HEK293 (cell line): ENCODE data around the gene RBM26.

Source experiments
- CTCF ChIA-PET: fragments of 350-600 bp; formaldehyde crosslinking; extraction: SDS; loops from one replicate; lab custom pipeline; 2021; ENCODE audit warnings: antibody characterized with exemption; lab: Yijun Ruan, JAX
- POLR2A ChIA-PET: fragments of 300-600 bp; formaldehyde crosslinking; extraction: SDS; loops from one replicate; lab custom pipeline; 2020; ENCODE audit warnings: antibody characterized with exemption, inconsistent platforms; lab: Yijun Ruan, JAX
- H3K27ac ChIP-seq: fragments of 200-500 bp; sonication (Bioruptor generic); 2 replicates; pipeline ENCODE4 v1.5.1; 2014; ENCODE audit warnings: low read depth, low read length, control low read depth, inconsistent platforms; ENCODE audit errors: extremely low read depth
- H3K36me3 ChIP-seq, 2 experiments: fragments of 200-500 bp in 1 of 2; sonication (Bioruptor generic) in 1 of 2; 1 replicate in 1 of 2; 2 replicates in 1 of 2; pipeline ENCODE4 v1.5.1; 2014 to 2017; ENCODE audit warnings: inconsistent platforms in 2 of 2, low read length in 2 of 2; ENCODE audit not compliant: control insufficient read depth in 2 of 2, insufficient read depth in 1 of 2
- H3K4me1 ChIP-seq: fragments of 200-500 bp; sonication (Bioruptor generic); 2 replicates; pipeline ENCODE4 v1.5.1; 2014; ENCODE audit warnings: mild to moderate bottlenecking, low read length, inconsistent platforms; ENCODE audit not compliant: control insufficient read depth, insufficient read depth
- H3K4me3 ChIP-seq: 2 replicates; pipeline ENCODE4 v1.5.1; 2011; ENCODE audit warnings: low read depth, mild to moderate bottlenecking, control low read depth, low read length, moderate library complexity
- H3K9me3 ChIP-seq: fragments of 200-500 bp; sonication (Bioruptor generic); 2 replicates; pipeline ENCODE4 v1.5.1; 2014; ENCODE audit warnings: low read depth, low read length, inconsistent platforms; ENCODE audit not compliant: control insufficient read depth, insufficient read depth
- BCL6B ChIP-seq: fragments of 450-650 bp; formaldehyde crosslinking; IDR thresholded peaks from 2 replicates; pipeline ENCODE4 v1.5.1; 2017; ENCODE audit warnings: missing biosample characterization, missing genetic modification characterization
- GLI4 ChIP-seq: fragments of 450-650 bp; formaldehyde crosslinking; IDR thresholded peaks from 2 replicates; pipeline ENCODE4 v1.5.1; 2016; ENCODE audit warnings: missing biosample characterization, missing genetic modification characterization
- GLIS1 ChIP-seq: fragments of 450-650 bp; formaldehyde crosslinking; IDR thresholded peaks from 2 replicates; pipeline ENCODE4 v1.5.1; 2016; ENCODE audit warnings: missing biosample characterization, missing genetic modification characterization
- MEIS1 ChIP-seq: sonication (generic); formaldehyde crosslinking; IDR thresholded peaks from 2 replicates; pipeline ENCODE4 v1.8.1; 2022; ENCODE audit warnings: missing genetic modification reagents, mild to moderate bottlenecking, borderline replicate concordance
- PBX3 ChIP-seq: sonication (generic); formaldehyde crosslinking; IDR thresholded peaks from 2 replicates; pipeline ENCODE4 v1.8.1; 2022; ENCODE audit warnings: mild to moderate bottlenecking, moderate library complexity, missing genetic modification reagents
- PRDM4 ChIP-seq: fragments of 450-650 bp; formaldehyde crosslinking; IDR thresholded peaks from 2 replicates; pipeline ENCODE4 v1.5.1; 2017; ENCODE audit warnings: missing biosample characterization, missing genetic modification characterization
- SETDB1 ChIP-seq: IDR thresholded peaks from one replicate; pipeline ENCODE4 v1.6.1; 2017; ENCODE audit warnings: mild to moderate bottlenecking, low read length, moderate library complexity, mixed read lengths; ENCODE audit not compliant: insufficient read length
- ZBTB26 ChIP-seq: fragments of 450-650 bp; formaldehyde crosslinking; optimal IDR thresholded peaks from 2 replicates; pipeline ENCODE3; 2016; ENCODE audit warnings: missing biosample characterization, mild to moderate bottlenecking, missing genetic modification characterization
- ZNF114 ChIP-seq: fragments of 450-650 bp; formaldehyde crosslinking; IDR thresholded peaks from 2 replicates; pipeline ENCODE4 v1.5.0; 2017; ENCODE audit warnings: missing biosample characterization, missing genetic modification characterization
- ZNF280C ChIP-seq: fragments of 450-650 bp; formaldehyde crosslinking; IDR thresholded peaks from 2 replicates; pipeline ENCODE4 v1.5.1; 2016; ENCODE audit warnings: missing biosample characterization, missing genetic modification characterization
- ZNF585B ChIP-seq: fragments of 450-650 bp; formaldehyde crosslinking; IDR thresholded peaks from 2 replicates; pipeline ENCODE4 v1.5.1; 2016; ENCODE audit warnings: missing biosample characterization, missing genetic modification characterization
- ZNF600 ChIP-seq: fragments of 450-650 bp; formaldehyde crosslinking; IDR thresholded peaks from 2 replicates; pipeline ENCODE4 v1.5.1; 2016; ENCODE audit warnings: missing biosample characterization, missing genetic modification characterization
- ZNF837 ChIP-seq: fragments of 450-650 bp; formaldehyde crosslinking; IDR thresholded peaks from 2 replicates; pipeline ENCODE4 v1.5.1; 2016; ENCODE audit warnings: missing biosample characterization, missing genetic modification characterization
- ZSCAN16 ChIP-seq: fragments of 450-650 bp; formaldehyde crosslinking; IDR thresholded peaks from 2 replicates; pipeline ENCODE4 v1.5.1; 2016; ENCODE audit warnings: missing biosample characterization, missing genetic modification characterization
- ZSCAN30 ChIP-seq: fragments of 450-650 bp; IDR thresholded peaks from 2 replicates; pipeline ENCODE4 v1.5.1; 2018; ENCODE audit warnings: missing biosample characterization, mild to moderate bottlenecking, missing genetic modification characterization, moderate library complexity

RBM26 gene

GRCh38 chr13:79282976-79283375, 123.1 kb downstream of the RBM26 start:
- ChIA-PET CTCF (no interaction called here), POLR2A (no interaction called here)
- H3K4me3 ChIP-seq, result no peak overlapping the region

GRCh38 chr13:79282508-79282907, 123.5 kb downstream of the RBM26 start:
- TF ChIP-seq PBX3 (CRISPR knock-in tag) (no peak), BCL6B (tag by site-specific recombination) (no peak), ZNF585B (tag by site-specific recombination) (no peak), ZNF280C (no peak), ZSCAN16 (tag by site-specific recombination) (no peak), ZNF114 (tag by site-specific recombination) (no peak), ZBTB26 (no peak), SETDB1 (no peak), PRDM4 (tag by site-specific recombination) (no peak), ZSCAN30 (tag by site-specific recombination) (no peak), GLIS1 (tag by site-specific recombination) (no peak), ZNF600 (no peak)
- H3K9me3 ChIP-seq, result no peaks in the 10 kb centered on the region
- ChIA-PET POLR2A (no interaction called here), CTCF (no interaction called here)
- H3K4me1 ChIP-seq, result no peaks in the 10 kb centered on the region
- H3K4me3 ChIP-seq, result no peak overlapping the region
- H3K36me3 ChIP-seq, result no peaks in the 10 kb centered on the region
- no peak overlapping the region for H3K27ac ChIP-seq

More at GRCh38 chr13:79282976-79283375, 123.1 kb downstream of the RBM26 start:
- Histone ChIP-seq H3K36me3 (no peaks in the 10 kb centered on the region), H3K9me3 (no peaks in the 10 kb centered on the region), H3K27ac (no peak overlapping the region), H3K4me1 (no peaks in the 10 kb centered on the region)
- TF ChIP-seq GLI4 (tag by site-specific recombination), result no peak
- no peak for TF ChIP-seq MEIS1 (CRISPR knock-in tag)
- no peak for TF ChIP-seq ZNF837 (tag by site-specific recombination)
